Tibial nerve (tissue), 4 donors: ENCODE data around the gene METTL2A. TPM values are rescaled to one million over a fixed set of nuclear protein-coding genes. Genes with fewer than 3 reads are reported as not detected.
"Not testable (repeated sequence)": the region's sequence is repeated elsewhere in the genome, so short reads cannot be mapped to it uniquely, and the experiment has no call there.

ENCODE experiments used
- DNase-seq, 2 donors: peaks; one replicate each; pipeline ENCODE4 v3.0.0-alpha.2; 2019; ENCODE audit warnings: low spot score in 2 of 2
- H3K27ac ChIP-seq, 4 donors: fragments of 200-600 bp; sonication (generic) in 3 of 4; one replicate each; pipeline ENCODE4 v1.5.1; 2017 to 2019; ENCODE audit warnings: mild to moderate bottlenecking in 1 of 4
- H3K27me3 ChIP-seq, 2 donors: fragments of 200-600 bp; sonication (generic) in 1 of 2; one replicate each; pipeline versions ENCODE4 v1.5.1 to v1.6.0; 2017 to 2019
- H3K36me3 ChIP-seq, 3 donors: fragments of 200-600 bp; sonication (generic); one replicate each; pipeline ENCODE4 v1.5.1; 2018 to 2019
- H3K4me1 ChIP-seq, 4 donors: fragments of 200-600 bp; sonication (generic) in 3 of 4; one replicate each; pipeline ENCODE4 v1.5.1; 2017 to 2019
- H3K4me3 ChIP-seq, 4 donors: fragments of 200-600 bp; sonication (generic) in 3 of 4; one replicate each; pipeline ENCODE4 v1.5.1; 2017 to 2019; ENCODE audit warnings: mild to moderate bottlenecking in 1 of 4, moderate library complexity in 1 of 4
- H3K9me3 ChIP-seq, 4 donors: fragments of 200-600 bp; sonication (generic) in 3 of 4; one replicate each; pipeline ENCODE4 v1.5.1; 2017 to 2019
- CTCF ChIP-seq, 5 experiments: fragments of 200-600 bp in 3 of 5; fragments of 450-650 bp in 2 of 5; sonication (generic) in 3 of 5; IDR thresholded peaks; one replicate each; pipeline ENCODE4 v1.5.1; 2016 to 2019; ENCODE audit warnings: antibody characterized with exemption in 5 of 5, mild to moderate bottlenecking in 3 of 5, moderate library complexity in 2 of 5
- EP300 ChIP-seq, 2 donors: sonication (generic); formaldehyde crosslinking; IDR thresholded peaks; one replicate each; pipeline ENCODE4 v1.6.1; 2017; ENCODE audit warnings: antibody characterized with exemption in 2 of 2, mild to moderate bottlenecking in 1 of 2
- POLR2A ChIP-seq, 2 donors: fragments of 450-650 bp; IDR thresholded peaks; one replicate each; pipeline ENCODE4 v1.6.1; 2017; ENCODE audit warnings: antibody characterized with exemption in 2 of 2, mild to moderate bottlenecking in 2 of 2, moderate library complexity in 2 of 2
- WGBS, 2 donors: methylation state at CpG; one replicate each; pipeline ENCODE4 v1.1.5; 2018; 5-methylcytosine and 5-hydroxymethylcytosine counted together
- total RNA-seq, 4 donors: library from RNA; depleted of rRNA; stranded (reverse); fragments of >200 nt; gene quantifications; one replicate each; pipeline ENCODE4 v1.1.0, GENCODE V29; 2016

Gene METTL2A
- total RNA-seq, 4 donors from 2014 or later = 11.0 to 20.1 (median 13.4) TPM

- WGBS, 2 donors = 79 to 84% methylated on average over 4 of the region's 4 CpGs
- not testable (repeated sequence) for DNase-seq, H3K27ac ChIP-seq, H3K9me3 ChIP-seq, H3K4me3 ChIP-seq, H3K27me3 ChIP-seq, H3K4me1 ChIP-seq
- peaks cover 0 to 26% (median 0%) of the 10 kb centered on the region in 3 donors for H3K36me3 ChIP-seq
Observed at GRCh38 chr17:62453656-62454055, 30.0 kb downstream of the METTL2A start.

- 26 to 27% methylated on average over 3 of the region's 3 CpGs for WGBS, 2 donors
- not testable (repeated sequence) for DNase-seq, H3K4me3 ChIP-seq, H3K27me3 ChIP-seq, H3K9me3 ChIP-seq, H3K27ac ChIP-seq, H3K4me1 ChIP-seq
- peaks cover 0 to 21% (median 0%) of the 10 kb centered on the region in 3 donors for H3K36me3 ChIP-seq
Observed at GRCh38 chr17:62454111-62454510, 30.4 kb downstream of the METTL2A start.

- H3K4me1 ChIP-seq = no peaks in the 10 kb centered on the region
- no peak for DNase-seq
- no peaks in the 10 kb centered on the region for H3K27me3 ChIP-seq
- no peak overlapping the region for H3K4me3 ChIP-seq
- H3K36me3 ChIP-seq = peaks cover 0 to 6% (median 0%) of the 10 kb centered on the region in 3 donors
- H3K27ac ChIP-seq = no peak overlapping the region
- TF ChIP-seq POLR2A (IDR thresholded peaks at IDR 0.05) = no peak
- TF ChIP-seq EP300 (IDR thresholded peaks at IDR 0.05) = no peak
- TF ChIP-seq CTCF (IDR thresholded peaks at IDR 0.05) = no peak
- WGBS, 2 donors = 89 to 90% methylated on average over 7 of the region's 7 CpGs
- no peaks in the 10 kb centered on the region for H3K9me3 ChIP-seq
Observed at GRCh38 chr17:62456016-62456415, 32.3 kb downstream of the METTL2A start.

GRCh38 chr17:62458483-62458882 lies 34.8 kb downstream of the METTL2A start:
- H3K9me3 ChIP-seq, H3K27me3 ChIP-seq, H3K36me3 ChIP-seq, H3K27ac ChIP-seq, H3K4me1 ChIP-seq, H3K4me3 ChIP-seq, DNase-seq: not testable (repeated sequence)
- 84 to 85% methylated on average over 10 of the region's 10 CpGs for WGBS, 2 donors

GRCh38 chr17:62464422-62464821 lies 40.7 kb downstream of the METTL2A start:
- not testable (repeated sequence) for H3K36me3 ChIP-seq, H3K4me3 ChIP-seq, H3K27ac ChIP-seq, DNase-seq, H3K4me1 ChIP-seq, H3K27me3 ChIP-seq, H3K9me3 ChIP-seq
- WGBS, 2 donors = 84 to 87% methylated on average over 3 of the region's 3 CpGs

- not testable (repeated sequence) for DNase-seq, H3K9me3 ChIP-seq, H3K4me3 ChIP-seq, H3K4me1 ChIP-seq, H3K36me3 ChIP-seq, H3K27me3 ChIP-seq, H3K27ac ChIP-seq
- 96% methylated on average over 7 of the region's 7 CpGs for WGBS, 2 donors
Observed at GRCh38 chr17:62465271-62465670, 41.6 kb downstream of the METTL2A start.

- not testable (repeated sequence) for H3K36me3 ChIP-seq, H3K4me1 ChIP-seq, H3K4me3 ChIP-seq, H3K27me3 ChIP-seq, H3K9me3 ChIP-seq
- peak in 1 of 2 donors; percentile 51 for DNase-seq
- H3K27ac ChIP-seq = peak overlapping the region in 1 of 4 donors; percentile 46
- WGBS, 2 donors = 32% methylated on average over 6 of the region's 8 CpGs
- TF ChIP-seq EP300 (IDR thresholded peaks at IDR 0.05) = peak in 1 of 2 donors; percentile 16
Observed at GRCh38 chr17:62470666-62471379, 47.1 kb downstream of the METTL2A start.

GRCh38 chr17:62471380-62471880 lies 47.7 kb downstream of the METTL2A start:
- not testable (repeated sequence) for H3K4me1 ChIP-seq, DNase-seq, H3K36me3 ChIP-seq, H3K9me3 ChIP-seq, H3K4me3 ChIP-seq, H3K27me3 ChIP-seq
- peak overlapping the region in 1 of 4 donors; percentile 40 for H3K27ac ChIP-seq
- 46 to 47% methylated on average over 9 of the region's 9 CpGs for WGBS, 2 donors

GRCh38 chr17:62473030-62473982 lies 49.6 kb downstream of the METTL2A start:
- H3K4me3 ChIP-seq, H3K36me3 ChIP-seq, H3K9me3 ChIP-seq, DNase-seq, H3K27me3 ChIP-seq, H3K27ac ChIP-seq: not testable (repeated sequence)
- peaks cover 0 to 17% (median 5%) of the 10 kb centered on the region in 4 donors for H3K4me1 ChIP-seq
- 83 to 85% methylated on average over 8 of the region's 8 CpGs for WGBS, 2 donors

GRCh38 chr17:62477111-62477510 lies 53.4 kb downstream of the METTL2A start:
- not testable (repeated sequence) for H3K36me3 ChIP-seq, H3K9me3 ChIP-seq, H3K27me3 ChIP-seq, DNase-seq
- H3K4me3 ChIP-seq = peak overlapping the region in 2 of 4 donors; percentile 62 to 87
- peaks cover 4 to 28% (median 15%) of the 10 kb centered on the region in 4 donors for H3K4me1 ChIP-seq
- H3K27ac ChIP-seq = peak overlapping the region in 3 of 4 donors; percentile 94 to 96 (median 95)
- 86 to 90% methylated on average over 8 of the region's 8 CpGs for WGBS, 2 donors

GRCh38 chr17:62477718-62478408 lies 54.2 kb downstream of the METTL2A start:
- not testable (repeated sequence) for H3K27me3 ChIP-seq, H3K9me3 ChIP-seq
- peak overlapping the region; percentile 62 to 87 (median 78) for H3K4me3 ChIP-seq
- DNase-seq = peak in 1 of 2 donors; percentile 24
- 2 to 3% methylated on average over 9 to 54 of the region's 61 CpGs for WGBS, 2 donors
- peaks cover 0 to 12% (median 0%) of the 10 kb centered on the region in 3 donors for H3K36me3 ChIP-seq
- peaks cover 4 to 35% (median 16%) of the 10 kb centered on the region in 4 donors for H3K4me1 ChIP-seq
- peak overlapping the region; percentile 94 to 97 (median 96) for H3K27ac ChIP-seq
